Gastroesophageal sphincter (tissue), 3 donors: Measurements from ENCODE around the gene CFAP69.

Experiments
- EP300 ChIP-seq: sonication (generic); formaldehyde crosslinking; IDR thresholded peaks from one replicate; pipeline ENCODE4 v1.6.1; 2017; ENCODE audit warnings: antibody characterized with exemption, mild to moderate bottlenecking
- POLR2A ChIP-seq, 2 donors: fragments of 450-650 bp; IDR thresholded peaks; one replicate each; pipeline ENCODE4 v1.6.1; 2017; ENCODE audit warnings: antibody characterized with exemption in 2 of 2, mild to moderate bottlenecking in 2 of 2, moderate library complexity in 1 of 2
- TF ChIP-seq, protein P1 (sequence below), 4 experiments: fragments of 200-600 bp in 2 of 4; fragments of 450-650 bp in 2 of 4; sonication (generic) in 1 of 4; IDR thresholded peaks; one replicate each; pipeline ENCODE4 v1.5.1; 2017 to 2019; ENCODE audit warnings: antibody characterized with exemption in 4 of 4, mild to moderate bottlenecking in 2 of 4, moderate library complexity in 2 of 4

- TF ChIP-seq, protein P1, sequence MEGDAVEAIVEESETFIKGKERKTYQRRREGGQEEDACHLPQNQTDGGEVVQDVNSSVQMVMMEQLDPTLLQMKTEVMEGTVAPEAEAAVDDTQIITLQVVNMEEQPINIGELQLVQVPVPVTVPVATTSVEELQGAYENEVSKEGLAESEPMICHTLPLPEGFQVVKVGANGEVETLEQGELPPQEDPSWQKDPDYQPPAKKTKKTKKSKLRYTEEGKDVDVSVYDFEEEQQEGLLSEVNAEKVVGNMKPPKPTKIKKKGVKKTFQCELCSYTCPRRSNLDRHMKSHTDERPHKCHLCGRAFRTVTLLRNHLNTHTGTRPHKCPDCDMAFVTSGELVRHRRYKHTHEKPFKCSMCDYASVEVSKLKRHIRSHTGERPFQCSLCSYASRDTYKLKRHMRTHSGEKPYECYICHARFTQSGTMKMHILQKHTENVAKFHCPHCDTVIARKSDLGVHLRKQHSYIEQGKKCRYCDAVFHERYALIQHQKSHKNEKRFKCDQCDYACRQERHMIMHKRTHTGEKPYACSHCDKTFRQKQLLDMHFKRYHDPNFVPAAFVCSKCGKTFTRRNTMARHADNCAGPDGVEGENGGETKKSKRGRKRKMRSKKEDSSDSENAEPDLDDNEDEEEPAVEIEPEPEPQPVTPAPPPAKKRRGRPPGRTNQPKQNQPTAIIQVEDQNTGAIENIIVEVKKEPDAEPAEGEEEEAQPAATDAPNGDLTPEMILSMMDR (IDR thresholded peaks at IDR 0.05), result no peak
- TF ChIP-seq POLR2A (IDR thresholded peaks at IDR 0.05) (no peak), EP300 (no peak)
Measured at GRCh38 chr7:90276033-90276728, 31.2 kb downstream of the CFAP69 start.
